Activated naive CD4-positive, alpha-beta T cell treated with anti-CD3 and anti-CD28 coated beads, Interleukin-2, amount 50 U/mL, for 24 hours (primary cell): ENCODE results near the gene MMS19.
"Not testable (repeated sequence)": the region's sequence is repeated elsewhere in the genome, so short reads cannot be mapped to it uniquely, and the experiment has no call there.

ENCODE experiments used
- H3K27ac Mint-ChIP-seq: one replicate; pipeline ENCODE4 v1.8.0; 2021; ENCODE audit warnings: mild to moderate bottlenecking, mixed read lengths
- H3K27me3 Mint-ChIP-seq: one replicate; pipeline ENCODE4 v1.8.0; 2021; ENCODE audit warnings: mixed read lengths
- H3K36me3 Mint-ChIP-seq: one replicate; pipeline ENCODE4 v1.8.0; 2021; ENCODE audit warnings: mixed read lengths
- H3K4me1 Mint-ChIP-seq: one replicate; pipeline ENCODE4 v1.8.0; 2021; ENCODE audit warnings: mixed read lengths
- H3K4me3 Mint-ChIP-seq: one replicate; pipeline ENCODE4 v1.8.0; 2021; ENCODE audit warnings: mild to moderate bottlenecking, mixed read lengths
- H3K9me3 Mint-ChIP-seq: one replicate; pipeline ENCODE4 v1.8.0; 2021; ENCODE audit warnings: mixed read lengths

Gene MMS19

DNA sequence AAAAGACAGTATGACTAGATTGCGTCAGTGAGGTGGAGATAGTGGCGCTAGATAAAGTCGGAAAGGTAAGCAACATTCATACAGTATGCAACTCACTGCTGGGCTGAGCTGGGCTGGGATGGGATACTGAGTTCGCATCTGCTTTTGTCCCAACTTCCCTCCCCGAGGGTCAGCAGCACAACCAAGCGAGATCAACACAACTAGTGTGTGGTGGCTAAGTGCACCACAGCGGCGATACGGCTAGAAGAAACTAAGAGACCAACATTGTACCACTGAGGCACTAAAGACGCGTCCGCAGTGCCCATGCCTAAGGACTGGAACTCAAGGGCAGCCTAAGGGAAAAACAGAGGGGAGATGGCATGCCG lies 52.9 kb downstream of the MMS19 start:
- peaks cover 57% of the 10 kb centered on the region for H3K4me1 Mint-ChIP-seq
- peaks cover 10% of the 10 kb centered on the region for H3K36me3 Mint-ChIP-seq
- no peaks in the 10 kb centered on the region for H3K9me3 Mint-ChIP-seq
- peak overlapping the region; percentile 68 for H3K27ac Mint-ChIP-seq
- H3K4me3 Mint-ChIP-seq = peak overlapping the region; percentile 96
- no peaks in the 10 kb centered on the region for H3K27me3 Mint-ChIP-seq

DNA sequence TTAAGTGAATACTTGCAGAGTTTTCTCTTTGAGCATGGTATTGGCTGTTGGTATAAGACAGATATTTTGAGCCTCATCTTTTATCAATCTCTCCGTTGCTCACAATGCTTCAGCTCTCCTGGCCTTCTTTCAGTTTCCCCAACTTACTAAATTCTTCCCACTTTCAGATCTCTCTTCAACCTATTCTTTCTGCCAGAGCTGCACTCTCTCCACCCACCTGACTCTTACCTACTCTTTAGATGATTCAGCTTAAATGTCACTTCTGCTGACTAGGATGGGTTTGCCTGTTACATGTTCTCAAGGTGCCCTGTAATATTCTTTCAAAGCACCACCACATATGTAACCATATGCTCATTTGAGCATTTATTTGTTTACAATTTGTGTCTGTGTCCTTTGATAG lies 54.0 kb downstream of the MMS19 start:
- Mint-ChIP-seq H3K4me1 (peaks cover 53% of the 10 kb centered on the region), H3K36me3 (peaks cover 13% of the 10 kb centered on the region), H3K9me3 (no peaks in the 10 kb centered on the region), H3K27ac (peak overlapping the region; percentile 68), H3K4me3 (peak overlapping the region; percentile 96), H3K27me3 (no peaks in the 10 kb centered on the region)

DNA sequence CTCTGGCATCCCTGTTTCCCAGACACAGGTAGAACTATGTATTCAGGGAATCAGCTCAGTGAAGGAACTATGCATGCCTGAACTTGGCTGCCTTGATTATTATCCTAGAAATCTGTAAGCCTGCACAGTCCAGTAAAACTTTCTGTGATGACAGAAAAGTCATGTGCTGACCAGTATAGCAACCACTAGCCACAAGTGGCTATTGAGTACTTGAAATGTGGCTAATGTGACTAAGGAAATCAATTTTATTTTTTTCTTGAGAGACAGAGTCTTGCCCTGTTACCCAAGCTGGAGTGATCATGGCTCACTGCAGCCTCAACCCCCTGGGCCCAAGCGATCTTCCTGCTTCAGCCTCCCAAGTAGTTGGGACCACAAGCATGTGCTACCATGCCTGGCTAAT lies 55.9 kb downstream of the MMS19 start:
- no peaks in the 10 kb centered on the region for H3K27me3 Mint-ChIP-seq
- peaks cover 34% of the 10 kb centered on the region for H3K4me1 Mint-ChIP-seq
- no peak overlapping the region for H3K4me3 Mint-ChIP-seq
- no peaks in the 10 kb centered on the region for H3K9me3 Mint-ChIP-seq
- no peak overlapping the region for H3K27ac Mint-ChIP-seq
- peaks cover 11% of the 10 kb centered on the region for H3K36me3 Mint-ChIP-seq

DNA sequence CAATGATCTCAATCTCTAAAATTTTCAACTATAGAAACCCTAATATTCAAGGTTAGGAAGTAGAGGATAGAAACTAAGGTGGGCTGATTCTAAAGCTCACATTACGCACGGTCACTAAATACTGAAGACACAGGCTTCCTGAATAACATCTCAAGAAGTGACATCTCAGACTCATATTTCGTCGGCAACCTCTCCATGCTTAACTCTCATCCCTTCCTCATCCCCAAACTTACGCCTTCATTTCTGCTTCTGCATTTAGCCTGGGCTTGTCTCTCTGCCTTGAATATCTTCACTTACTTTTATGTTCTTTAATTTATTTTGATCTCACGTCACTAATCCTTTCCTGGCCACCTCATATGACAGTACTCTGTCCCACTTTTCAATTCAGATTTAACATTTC lies 63.0 kb downstream of the MMS19 start:
- no peaks in the 10 kb centered on the region for H3K27me3 Mint-ChIP-seq
- no peak overlapping the region for H3K4me3 Mint-ChIP-seq
- no peaks in the 10 kb centered on the region for H3K4me1 Mint-ChIP-seq
- peaks cover 8% of the 10 kb centered on the region for H3K36me3 Mint-ChIP-seq
- H3K9me3 Mint-ChIP-seq = no peaks in the 10 kb centered on the region
- no peak overlapping the region for H3K27ac Mint-ChIP-seq

DNA sequence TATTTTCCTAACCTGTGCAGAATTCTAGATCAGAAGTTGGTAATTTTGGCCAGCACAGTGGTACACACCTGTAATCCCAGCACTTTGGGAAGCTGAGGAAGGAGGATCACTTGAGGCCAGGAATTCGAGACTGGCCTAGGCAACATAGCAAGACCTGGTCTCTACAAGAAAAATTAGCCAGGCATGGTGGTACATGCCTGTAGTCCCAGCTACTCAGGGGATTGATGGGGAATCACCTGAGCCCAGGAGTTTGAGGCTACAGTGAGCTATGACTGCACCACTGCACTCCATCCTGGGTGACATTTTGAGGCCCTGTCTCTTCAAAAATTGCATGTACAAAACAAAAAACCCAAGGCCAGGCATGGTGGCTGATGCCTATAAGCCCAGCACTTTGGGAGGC lies 63.7 kb downstream of the MMS19 start:
- Mint-ChIP-seq H3K27me3 (no peaks in the 10 kb centered on the region), H3K4me1 (peaks cover under 1% of the 10 kb centered on the region), H3K27ac (peak overlapping the region; percentile 46), H3K36me3 (peaks cover 5% of the 10 kb centered on the region), H3K9me3 (no peaks in the 10 kb centered on the region), H3K4me3 (no peak overlapping the region)

DNA sequence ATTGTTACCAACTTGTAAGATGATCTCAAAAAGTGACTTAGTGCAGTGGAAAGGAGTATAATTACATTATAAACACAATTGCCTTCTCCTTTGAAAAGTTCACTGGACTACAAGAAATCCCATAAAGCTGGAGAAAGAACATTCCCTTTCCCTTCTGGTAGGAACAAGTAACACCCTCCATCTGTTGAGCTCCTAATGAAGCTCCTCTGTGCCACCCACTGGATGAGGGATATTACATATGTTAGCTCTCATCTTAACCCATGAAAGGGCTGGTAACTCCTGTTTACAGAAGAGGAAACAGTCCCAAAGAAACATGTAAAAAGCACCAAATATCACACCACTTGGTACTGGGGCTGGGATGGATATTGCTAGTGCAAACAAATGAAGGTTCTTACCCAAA lies 64.2 kb downstream of the MMS19 start:
- Mint-ChIP-seq H3K4me3 (no peak overlapping the region), H3K4me1 (peaks cover 5% of the 10 kb centered on the region), H3K27ac (peak overlapping the region; percentile 46), H3K36me3 (peaks cover 5% of the 10 kb centered on the region), H3K9me3 (no peaks in the 10 kb centered on the region), H3K27me3 (no peaks in the 10 kb centered on the region)

DNA sequence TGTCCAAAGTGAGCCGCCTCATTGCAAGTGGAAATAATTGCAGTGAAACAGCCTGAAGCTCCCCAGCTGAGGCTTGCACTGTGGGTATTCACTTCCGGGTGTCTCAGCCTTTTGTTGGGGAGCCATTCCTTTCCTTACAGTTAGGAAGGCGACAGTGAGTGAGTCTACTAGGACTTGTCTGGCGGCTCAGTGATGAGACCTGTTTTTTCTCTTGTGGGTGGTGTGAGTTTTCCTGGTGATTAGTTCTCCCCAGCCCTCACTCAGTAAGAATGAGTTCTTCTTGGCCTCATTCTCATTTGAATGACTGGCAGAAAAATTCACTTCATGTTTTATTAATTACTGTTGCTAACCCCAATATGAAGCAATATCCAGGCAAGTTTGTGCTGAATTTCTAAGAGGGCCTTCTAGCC lies 69.6 kb downstream of the MMS19 start:
- H3K4me1 Mint-ChIP-seq = peaks cover 23% of the 10 kb centered on the region
- no peaks in the 10 kb centered on the region for H3K27me3 Mint-ChIP-seq
- peaks cover 19% of the 10 kb centered on the region for H3K36me3 Mint-ChIP-seq
- H3K4me3 Mint-ChIP-seq = peak overlapping the region; percentile 94
- peak overlapping the region; percentile 93 for H3K27ac Mint-ChIP-seq
- H3K9me3 Mint-ChIP-seq = no peaks in the 10 kb centered on the region

DNA sequence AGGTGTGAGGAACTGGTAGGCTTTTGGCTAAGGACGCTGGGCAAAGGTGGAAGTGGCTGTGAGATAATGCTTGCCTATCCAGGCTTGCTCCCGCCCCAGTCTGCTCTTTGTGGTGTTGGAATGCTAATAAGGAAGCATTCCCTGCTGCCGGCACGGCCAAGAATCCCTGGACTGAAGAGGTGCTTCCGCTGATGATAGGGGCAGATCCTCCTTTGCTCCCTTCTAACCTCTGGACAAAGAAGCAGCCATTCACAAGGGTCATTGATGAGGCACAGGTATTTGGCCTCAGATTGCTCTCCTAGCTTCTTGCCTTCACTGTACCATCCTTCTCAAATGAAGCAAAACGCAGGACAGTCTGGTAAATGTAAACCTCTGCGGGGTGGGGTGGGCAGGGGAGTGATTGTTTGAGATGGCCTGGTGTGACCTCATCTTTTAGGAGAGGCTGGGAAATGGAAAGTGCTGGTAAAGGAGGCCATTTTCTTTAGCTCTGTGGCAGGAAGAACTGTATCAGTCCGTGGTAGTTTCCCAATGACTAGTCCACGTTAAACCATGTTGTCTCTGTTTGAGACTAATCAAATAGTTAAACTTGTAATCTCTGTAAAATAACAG lies 70.5 kb downstream of the MMS19 start:
- H3K4me1 Mint-ChIP-seq = peaks cover 32% of the 10 kb centered on the region
- H3K36me3 Mint-ChIP-seq = peaks cover 21% of the 10 kb centered on the region
- H3K9me3 Mint-ChIP-seq = no peaks in the 10 kb centered on the region
- no peaks in the 10 kb centered on the region for H3K27me3 Mint-ChIP-seq
- peak overlapping the region; percentile 94 for H3K4me3 Mint-ChIP-seq
- H3K27ac Mint-ChIP-seq = peak overlapping the region; percentile 99

DNA sequence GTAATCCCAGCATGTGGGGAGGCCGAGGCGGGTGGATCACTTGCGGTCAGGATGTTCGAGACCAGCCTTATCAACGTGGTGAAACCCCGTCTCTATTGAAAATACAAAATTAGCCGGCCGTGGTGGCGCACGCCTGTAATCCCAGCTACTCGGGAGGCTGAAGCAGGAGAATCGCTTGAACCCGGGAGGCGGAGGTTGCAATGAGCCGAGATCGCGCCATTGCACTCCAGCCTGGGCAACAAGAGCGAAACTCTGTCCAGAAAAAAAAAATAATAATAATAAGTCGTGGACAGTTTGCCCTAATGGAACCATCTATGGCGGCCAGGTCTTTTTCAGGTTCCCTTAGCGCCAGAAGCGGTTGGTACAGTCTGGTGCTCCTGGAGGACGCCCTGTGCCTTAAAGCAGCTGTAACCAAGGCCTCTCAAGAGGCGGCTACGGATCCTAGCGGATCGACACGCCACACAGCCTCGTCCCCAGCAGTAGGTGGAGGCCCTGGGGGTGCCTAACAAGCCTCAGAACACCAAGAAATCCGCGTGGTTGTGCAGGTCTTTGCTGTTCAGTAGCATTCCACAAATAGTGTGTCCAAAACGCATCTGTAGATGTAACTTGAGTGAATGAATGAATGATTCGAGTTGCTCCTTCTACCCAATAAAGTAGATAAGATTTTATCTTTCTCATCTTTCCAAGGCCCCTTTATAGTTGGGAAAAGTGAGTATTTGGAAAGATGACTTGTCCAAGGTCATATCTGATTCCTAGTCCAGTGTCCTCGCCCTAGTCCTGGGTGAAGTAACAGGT lies 71.2 kb downstream of the MMS19 start:
- no peaks in the 10 kb centered on the region for H3K9me3 Mint-ChIP-seq
- H3K4me1 Mint-ChIP-seq = peaks cover 32% of the 10 kb centered on the region
- H3K27ac Mint-ChIP-seq = peak overlapping the region; percentile 99
- peak overlapping the region; percentile 94 for H3K4me3 Mint-ChIP-seq
- peaks cover 20% of the 10 kb centered on the region for H3K36me3 Mint-ChIP-seq
- H3K27me3 Mint-ChIP-seq = no peaks in the 10 kb centered on the region

DNA sequence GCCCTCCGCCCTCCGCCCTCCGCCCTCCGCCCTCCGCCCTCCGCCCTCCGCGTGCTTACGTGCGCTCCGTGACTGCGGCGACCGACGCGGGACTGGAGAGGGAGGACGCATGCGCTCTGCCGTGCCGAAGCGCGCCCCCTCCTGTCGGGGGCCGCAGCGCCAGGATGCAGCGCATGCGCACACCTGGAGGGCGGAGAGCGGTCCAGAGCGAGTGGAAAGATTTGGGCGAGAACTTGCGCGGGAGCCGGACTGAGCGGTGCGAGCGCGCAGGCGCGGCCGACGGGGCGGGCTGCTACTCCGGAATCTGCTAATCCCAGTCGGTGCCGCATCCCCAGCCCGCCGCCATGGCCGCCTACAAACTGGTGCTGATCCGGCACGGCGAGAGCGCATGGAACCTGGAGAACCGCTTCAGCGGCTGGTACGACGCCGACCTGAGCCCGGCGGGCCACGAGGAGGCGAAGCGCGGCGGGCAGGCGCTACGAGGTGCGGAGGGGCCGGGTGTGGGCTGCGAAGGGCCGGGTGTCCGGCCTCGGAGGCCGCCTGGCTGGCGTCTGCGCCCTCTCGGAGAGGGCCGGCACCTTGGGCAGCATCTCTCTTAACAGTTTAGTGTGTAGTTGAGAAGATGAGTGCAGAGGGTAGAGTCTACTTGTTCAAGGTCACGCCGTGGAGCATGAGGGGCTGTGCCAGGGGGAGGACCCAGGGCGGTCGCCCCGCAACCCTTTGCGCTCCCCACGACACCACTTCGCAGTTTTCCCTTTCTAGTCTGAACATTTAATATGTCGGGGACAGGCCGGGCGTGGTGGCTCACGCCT lies 72.1 kb downstream of the MMS19 start, which contains the start of gene PGAM1:
TSS of gene PGAM1 (plus strand) at position 228 of the 812 bp plus-strand sequence. CDS start at position 345, 117 bp downstream.
- peak within 1 kb of the TSS; percentile 94 for H3K4me3 Mint-ChIP-seq
- peak within 1 kb of the TSS; percentile 99 for H3K27ac Mint-ChIP-seq
- H3K27me3 Mint-ChIP-seq = no peaks in the 10 kb centered on the region
- peaks cover 34% of the 10 kb centered on the region for H3K4me1 Mint-ChIP-seq
- H3K9me3 Mint-ChIP-seq = no peaks in the 10 kb centered on the region
- H3K36me3 Mint-ChIP-seq = peaks cover 21% of the 10 kb centered on the region

DNA sequence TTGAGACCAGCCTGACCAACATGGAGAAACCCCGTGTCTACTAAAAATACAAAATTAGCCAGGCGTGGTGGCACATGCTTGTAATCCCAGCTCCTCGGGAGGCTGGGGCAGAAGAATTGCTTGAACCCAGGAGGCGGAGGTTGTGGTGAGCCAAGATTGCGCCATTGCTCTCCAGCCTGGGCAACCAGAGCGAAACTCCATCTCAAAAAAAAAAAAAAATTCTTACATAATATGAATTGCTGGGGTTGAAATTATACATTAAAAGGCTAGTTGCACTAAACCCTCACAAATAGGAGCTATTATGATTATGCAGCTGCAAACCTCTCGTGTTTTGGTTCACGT lies 74.5 kb downstream of the MMS19 start:
- peaks cover 19% of the 10 kb centered on the region for H3K36me3 Mint-ChIP-seq
- H3K4me3 Mint-ChIP-seq = peak overlapping the region; percentile 94
- not testable (repeated sequence) for H3K9me3 Mint-ChIP-seq, H3K27me3 Mint-ChIP-seq
- H3K27ac Mint-ChIP-seq = peak overlapping the region; percentile 91
- peaks cover 40% of the 10 kb centered on the region for H3K4me1 Mint-ChIP-seq

DNA sequence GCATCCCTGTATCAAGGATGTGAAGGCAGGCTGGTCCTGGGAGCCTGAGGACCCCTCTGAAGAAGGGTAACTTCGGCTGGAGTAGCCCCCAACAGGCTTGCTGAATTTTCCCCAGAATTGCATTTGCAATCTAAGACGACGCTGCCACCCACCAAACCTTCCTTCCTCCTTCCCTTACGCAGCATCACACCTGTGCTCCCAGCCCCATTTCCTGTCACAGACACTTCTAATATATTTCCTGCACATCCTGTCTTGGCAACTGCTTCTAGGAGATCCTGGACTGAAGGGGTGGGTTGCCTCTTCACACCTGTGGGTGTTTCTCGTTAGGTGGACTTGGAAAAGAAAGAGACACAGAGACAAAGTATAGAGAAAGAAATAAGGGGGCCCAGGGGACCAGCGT lies 81.7 kb downstream of the MMS19 start:
- Mint-ChIP-seq H3K9me3 (no peaks in the 10 kb centered on the region), H3K36me3 (peaks cover 3% of the 10 kb centered on the region), H3K4me3 (peak overlapping the region; percentile 64), H3K27ac (peak overlapping the region; percentile 94), H3K4me1 (peaks cover 69% of the 10 kb centered on the region), H3K27me3 (no peaks in the 10 kb centered on the region)

DNA sequence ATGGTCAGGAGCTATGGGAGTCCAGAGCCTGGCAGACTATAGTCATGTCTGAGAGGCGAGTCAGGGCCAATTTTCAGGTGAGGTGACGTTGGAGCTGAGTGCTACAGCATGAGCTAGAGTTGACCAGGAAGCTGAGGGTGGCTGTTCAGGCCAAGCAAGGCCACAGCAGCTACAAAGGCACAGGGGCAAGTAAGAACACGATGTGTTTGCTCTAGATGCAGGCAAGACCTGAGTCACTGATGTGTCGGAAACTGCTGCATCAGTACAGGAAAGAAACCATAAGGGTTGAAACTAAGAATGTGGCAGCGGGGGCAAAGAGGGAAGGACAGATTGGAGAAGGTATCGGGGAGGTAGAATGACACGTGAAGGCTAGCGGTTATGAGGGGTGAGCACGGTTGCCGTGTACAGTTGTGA lies 85.3 kb downstream of the MMS19 start:
- Mint-ChIP-seq H3K27ac (peak overlapping the region; percentile 76), H3K4me1 (peaks cover 48% of the 10 kb centered on the region), H3K27me3 (no peaks in the 10 kb centered on the region), H3K4me3 (peak overlapping the region; percentile 55), H3K36me3 (peaks cover 1% of the 10 kb centered on the region), H3K9me3 (no peaks in the 10 kb centered on the region)

DNA sequence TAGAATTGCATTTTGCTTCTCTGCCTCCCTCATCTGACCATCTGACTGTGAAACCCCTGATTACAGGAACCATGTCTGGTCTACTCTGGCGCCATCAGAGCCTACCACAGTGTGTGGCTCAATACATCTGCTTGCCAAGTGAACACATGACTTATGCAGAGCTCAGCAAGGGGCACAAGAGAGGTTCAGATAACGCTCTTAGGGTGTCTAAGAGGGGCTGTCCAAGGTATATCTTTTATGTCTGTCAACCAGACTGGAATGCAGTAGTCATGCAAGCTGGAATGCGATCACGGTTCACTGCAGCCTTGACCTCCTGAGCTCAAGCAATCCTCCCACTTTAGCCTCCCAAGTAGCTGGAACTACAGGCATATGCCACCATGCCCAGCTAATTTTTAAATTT lies 86.8 kb downstream of the MMS19 start:
- Mint-ChIP-seq H3K27me3 (no peaks in the 10 kb centered on the region), H3K4me1 (peaks cover 43% of the 10 kb centered on the region), H3K36me3 (peaks cover 1% of the 10 kb centered on the region), H3K4me3 (no peak overlapping the region), H3K9me3 (no peaks in the 10 kb centered on the region), H3K27ac (no peak overlapping the region)

DNA sequence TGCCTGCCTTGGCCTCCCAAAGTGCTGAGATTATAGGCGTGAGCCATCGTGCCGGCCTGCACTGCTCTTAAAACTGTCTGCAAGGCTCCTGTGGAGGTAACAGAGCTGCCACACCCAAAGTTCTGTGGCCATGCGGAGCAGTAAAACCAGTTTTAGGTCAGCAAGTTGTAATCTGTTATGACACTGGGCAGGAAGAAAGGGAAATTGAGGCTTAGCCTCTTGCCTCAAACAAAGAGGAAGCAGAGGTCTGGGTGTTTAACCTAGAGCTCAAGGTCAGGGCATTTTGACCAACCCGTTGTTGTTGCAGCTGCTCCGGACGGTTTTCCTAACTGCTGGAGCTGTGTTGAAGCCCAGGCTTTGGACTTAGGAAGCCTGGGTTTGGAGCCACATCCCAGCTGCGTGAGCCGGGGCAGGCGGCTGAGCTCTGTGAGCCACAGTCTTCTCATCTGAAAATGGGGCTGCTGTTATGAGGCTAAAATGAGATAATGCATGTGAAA lies 89.7 kb downstream of the MMS19 start:
- Mint-ChIP-seq H3K27ac (no peak overlapping the region), H3K4me1 (peaks cover 20% of the 10 kb centered on the region), H3K27me3 (no peaks in the 10 kb centered on the region), H3K36me3 (peaks cover 1% of the 10 kb centered on the region), H3K9me3 (no peaks in the 10 kb centered on the region), H3K4me3 (no peak overlapping the region)
